NCI-H2196 treated with DMSO at 0.1 percent for 48 hours (cell line): ENCODE results near the gene MBOAT2.

Experiments used
- DNase-seq: peaks from one replicate; lab custom pipeline; 2025; ENCODE audit not compliant: unreplicated experiment; lab: John Stamatoyannopoulos, UW

Gene MBOAT2

DNA sequence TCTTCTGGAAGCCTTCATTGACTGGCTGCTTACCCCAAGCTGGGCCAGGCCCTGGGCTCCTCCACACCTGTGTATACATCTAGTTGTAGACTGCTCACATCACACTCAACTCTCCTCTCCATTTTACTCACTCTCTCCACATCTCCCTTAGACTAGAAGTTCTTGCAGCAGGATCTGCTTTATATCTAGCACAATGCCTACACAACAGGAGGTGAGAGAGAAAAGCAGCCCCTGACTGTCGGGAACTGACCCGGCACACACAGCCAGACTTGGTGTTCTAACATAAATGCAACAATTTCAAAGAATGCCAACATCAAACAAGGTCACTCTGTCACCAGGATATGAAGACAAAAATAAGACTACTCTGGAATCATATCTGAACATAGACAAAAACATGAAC, 172.0 kb downstream of the MBOAT2 start:
- no peak for DNase-seq

DNA sequence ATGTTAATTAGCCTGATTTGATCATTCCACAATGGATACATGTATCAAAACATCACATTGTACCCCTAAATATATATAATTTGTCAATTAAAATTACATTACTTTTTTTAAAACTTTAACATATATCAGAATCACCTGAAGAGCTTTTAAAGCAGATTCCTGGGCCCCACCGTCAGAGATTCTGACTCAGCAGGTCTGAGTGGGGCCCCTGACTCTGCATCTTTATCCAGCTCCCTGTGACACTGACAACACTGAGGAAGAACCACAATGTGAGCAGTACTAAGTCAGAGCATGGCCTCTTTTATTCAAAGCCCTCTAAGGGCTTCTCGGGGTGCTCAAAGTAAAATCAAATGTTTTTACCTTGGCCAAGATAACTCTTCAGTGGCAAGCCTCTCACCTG, 175.8 kb downstream of the MBOAT2 start:
- no peak for DNase-seq

DNA sequence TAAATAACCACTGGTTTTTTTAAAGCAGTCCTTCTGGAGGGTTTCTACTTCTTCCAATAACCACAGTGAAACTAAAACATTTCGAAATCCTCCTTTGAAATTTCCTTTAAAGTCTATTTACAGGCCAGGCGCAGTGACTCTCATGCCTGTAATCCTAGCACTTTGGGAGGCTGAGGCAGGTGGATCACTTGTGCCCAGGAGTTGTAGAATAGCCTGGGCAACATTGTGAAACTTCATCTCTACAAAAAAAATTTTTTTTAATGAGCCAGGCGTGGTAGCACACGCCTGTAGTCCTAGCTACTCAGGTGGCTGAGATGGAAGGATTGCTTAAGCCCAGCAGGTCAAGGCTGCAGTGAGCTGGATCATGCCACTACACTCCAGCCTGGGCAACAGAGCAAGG, 181.3 kb downstream of the MBOAT2 start:
- DNase-seq = no peak

DNA sequence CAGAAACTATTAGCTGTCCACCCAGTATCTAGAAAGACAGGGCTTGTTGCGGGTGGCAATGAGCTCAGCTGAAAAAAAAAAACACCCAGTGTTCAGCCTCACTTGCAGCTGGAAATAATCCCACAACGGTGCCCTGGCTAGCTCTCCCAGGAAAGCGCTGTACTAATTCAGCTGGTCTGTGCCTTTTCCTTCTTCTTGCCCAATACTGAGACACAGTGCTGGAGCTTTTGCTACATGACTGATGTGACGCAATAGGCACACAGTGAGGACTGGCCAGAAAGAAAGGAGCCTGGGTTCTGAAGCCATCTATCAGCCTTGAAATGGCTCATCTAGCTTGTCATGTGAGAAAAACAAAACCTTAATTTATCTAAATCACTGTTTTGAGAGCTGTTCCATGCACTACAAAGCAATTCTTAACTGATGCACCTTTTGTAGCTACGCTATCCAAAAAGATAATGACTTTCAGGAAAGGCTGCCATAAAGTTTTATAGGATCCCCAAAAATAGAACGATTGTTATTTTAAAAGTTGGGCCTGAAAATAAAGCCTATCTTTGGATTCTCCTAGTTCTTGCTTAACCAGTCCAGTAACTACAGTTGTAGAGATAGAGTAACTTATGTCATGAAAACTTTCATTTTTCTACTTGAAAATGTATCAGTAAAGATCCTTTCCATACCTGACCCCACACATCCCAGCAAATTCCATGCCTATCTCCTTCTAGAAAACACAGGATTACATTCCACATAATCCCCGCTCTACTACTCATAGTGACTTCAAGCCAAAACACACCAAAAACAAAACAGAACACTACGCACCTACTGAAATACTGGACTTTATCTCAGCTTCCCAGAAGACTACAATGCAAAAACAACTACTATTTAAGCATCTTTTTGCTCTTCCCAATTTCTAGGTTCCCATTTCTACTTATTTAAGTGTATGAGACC, 181.9 kb downstream of the MBOAT2 start:
- no peak for DNase-seq

DNA sequence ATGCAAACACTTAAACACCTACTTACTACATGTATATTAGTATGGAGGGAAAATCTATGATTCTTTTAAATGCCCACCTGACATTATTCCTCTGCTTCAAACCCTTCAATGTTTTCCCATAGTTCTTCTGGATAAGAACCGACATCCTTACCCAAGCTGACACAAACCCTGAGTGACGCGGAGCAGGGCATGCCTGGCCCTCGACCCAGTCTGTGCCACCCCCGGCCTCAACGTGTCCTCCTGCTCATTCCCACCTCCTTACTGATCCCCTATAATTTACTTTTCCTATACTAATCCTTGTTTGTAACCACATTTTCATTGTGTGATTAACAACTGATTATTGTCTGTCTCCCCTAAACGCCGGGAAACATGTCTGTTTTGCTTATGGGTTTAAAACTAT, 183.5 kb downstream of the MBOAT2 start:
- DNase-seq = no peak

DNA sequence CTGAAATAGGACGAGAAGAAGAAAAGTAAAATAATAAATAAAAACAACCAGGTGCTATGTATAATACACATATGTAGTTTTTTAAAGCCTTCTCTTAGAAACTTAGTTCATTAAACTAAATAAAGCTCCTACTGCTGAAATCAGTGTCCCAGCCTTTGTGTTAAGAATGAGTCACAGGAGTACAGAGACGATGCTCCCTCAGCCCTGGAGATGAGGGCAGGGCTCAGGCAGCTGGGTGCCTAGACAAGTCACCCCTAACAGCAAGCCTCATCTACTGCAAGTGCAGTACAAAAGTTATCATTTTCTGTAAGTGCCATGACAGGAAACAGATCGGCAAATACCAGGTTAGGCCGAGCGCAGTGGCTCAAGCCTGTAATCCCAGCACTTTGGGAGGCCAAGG, 184.3 kb downstream of the MBOAT2 start:
- DNase-seq = no peak

DNA sequence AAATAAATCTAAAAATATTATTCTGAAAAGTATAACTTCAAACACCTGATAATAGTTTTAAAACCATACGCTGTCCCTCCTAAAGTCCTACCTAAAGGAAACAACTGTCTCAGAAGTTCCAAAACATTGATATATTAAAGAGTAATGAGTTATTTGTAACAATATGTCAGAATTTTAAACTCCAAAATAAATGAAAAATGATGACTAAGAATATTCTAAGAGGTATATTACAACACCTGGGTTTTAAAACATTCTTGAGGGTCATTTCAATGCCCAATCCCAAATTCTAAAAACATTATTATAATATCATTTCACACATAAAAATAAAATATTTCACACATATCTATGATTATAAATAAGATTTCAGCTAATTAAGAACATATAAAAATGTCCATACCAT, 186.3 kb downstream of the MBOAT2 start:
- no peak for DNase-seq

DNA sequence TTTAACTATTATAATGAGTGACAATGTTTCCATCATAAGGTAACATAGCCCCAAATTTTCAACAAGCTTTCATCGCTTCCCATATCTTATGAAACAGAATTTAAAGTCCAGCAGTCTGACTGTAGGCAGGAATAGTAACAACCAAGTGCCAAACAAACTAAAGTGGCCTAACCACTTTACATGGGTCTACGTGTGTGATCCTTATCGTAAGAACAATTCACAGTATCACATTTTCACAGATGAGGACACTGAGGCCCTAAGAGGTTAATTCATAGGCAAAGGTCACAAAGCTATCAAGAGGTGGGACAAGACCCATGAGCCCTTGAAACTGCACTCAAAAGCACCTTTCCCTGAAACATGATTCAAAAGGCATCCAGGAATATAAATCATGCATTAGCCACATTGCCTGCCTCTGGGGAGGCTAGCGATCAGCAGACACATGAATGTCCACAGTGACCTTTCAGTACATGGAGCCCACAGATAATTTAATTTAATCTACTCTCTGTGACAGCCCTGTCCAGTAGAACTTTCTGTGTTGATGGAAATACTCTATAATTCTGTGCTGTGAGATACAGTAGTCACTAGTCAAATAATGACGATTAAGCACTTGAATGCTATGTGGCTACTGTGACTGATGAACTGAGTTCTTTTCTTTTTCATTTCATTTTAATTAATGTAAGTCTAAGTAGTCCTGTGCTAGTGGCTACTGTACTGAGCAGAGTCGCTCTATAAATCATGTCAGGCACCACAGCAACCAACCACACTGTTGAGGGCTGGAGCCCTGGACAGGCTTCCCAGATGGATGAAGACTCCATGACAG, 196.4 kb downstream of the MBOAT2 start:
- DNase-seq = no peak

DNA sequence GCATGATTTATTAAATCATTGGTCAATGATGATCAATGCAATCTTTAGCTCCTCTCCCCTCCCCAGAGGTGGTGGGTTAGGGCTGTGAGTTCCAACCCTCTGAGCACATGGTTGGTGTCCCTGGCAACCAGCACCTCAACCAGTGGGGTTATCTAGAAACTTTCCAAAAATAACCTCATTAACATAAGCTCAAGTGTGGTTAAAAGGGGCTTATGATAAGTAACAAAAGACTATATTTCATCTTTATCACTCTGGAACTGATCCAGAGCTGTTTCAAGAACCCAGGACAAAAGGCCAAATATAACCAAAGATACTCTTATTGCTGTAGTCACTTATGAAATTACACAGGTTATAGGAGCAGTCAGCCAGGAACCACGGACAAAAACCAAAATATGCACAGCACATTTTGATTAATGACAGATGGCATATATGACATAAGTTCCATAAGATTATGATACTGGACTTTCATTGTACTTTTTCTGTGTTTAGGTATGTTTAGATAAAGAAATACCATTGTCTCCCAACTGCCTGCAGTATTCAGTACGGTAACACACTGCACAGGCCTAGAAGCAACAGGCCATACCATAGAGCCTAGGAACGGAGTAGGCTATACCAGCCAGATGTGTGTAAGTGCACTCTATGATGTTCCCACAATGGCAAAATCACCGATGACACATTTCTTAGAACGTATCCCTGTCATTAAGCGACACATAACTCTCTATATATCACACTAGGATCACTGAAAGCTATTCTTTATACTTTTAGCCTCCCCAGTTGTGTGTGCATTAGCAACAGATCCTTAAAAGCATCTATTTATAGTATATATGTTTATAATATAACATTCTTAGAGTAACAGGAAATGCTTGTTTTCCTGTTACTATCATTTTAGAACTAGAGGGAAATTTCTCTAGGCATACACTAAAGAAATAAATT, 197.9 kb downstream of the MBOAT2 start:
- no peak for DNase-seq

DNA sequence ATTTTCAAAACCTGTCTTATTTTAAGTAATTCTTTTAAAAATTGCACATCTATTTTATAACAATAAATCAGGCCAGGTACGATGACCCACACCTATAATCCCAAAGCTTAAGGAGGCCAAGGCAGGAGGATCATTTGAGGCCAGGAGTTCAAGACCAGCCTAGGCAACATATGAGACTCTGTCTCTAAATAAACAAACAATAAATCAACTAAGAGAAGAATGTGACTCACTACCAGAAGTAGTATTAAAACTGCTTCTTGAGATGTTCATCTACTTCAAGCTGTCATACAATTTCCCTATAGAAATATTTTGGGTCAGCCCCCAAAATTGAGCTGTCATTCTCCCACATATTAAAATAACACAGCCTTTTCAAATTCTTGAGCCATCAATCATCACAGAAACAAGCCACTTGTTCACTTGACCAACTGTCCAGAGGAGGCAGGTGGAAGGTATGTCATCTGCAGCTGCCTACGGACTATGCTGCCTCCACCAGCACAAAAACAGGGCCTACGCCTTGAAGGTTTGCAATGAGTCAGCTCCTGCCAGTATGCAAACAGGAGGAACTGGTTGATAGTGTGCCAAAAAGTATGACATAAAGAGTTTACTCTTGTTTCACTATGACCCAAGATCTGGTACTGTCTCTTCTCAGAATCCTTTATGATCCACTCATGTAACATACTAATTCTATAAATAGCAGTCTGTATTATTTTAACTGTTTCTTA, 199.7 kb downstream of the MBOAT2 start:
- peak; percentile 77 for DNase-seq

DNA sequence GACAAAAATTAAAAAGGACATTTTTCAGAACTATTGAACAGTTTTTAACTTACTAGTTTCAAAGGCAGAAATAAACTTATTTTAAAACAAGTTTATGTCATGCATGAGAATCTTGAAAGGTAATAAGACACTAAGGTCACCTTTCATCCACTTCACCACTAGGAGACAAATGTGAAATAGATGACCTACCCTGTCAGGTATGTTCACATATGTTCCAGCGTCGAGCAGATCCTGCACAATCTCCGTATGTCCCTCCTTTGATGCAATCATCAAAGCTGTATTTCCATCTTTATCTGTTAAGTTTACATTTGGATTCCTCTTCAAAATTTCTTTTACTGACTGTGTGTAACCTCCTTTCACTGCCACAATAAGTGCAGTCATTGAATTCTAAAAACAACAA, 200.7 kb downstream of the MBOAT2 start:
- DNase-seq = no peak
